Gastrocnemius medialis (tissue), 4 donors: Measurements from ENCODE around the gene BOLA1. TPM values are rescaled to one million over a fixed set of nuclear protein-coding genes. Genes with fewer than 3 reads are reported as not detected.
A peak's percentile ranks its signal among the peaks of the same experiment; 100 is the strongest.

Source experiments
- ATAC-seq, 2 donors: fragments of 150-250 bp; one replicate each; pipeline ENCODE4 v1.9.1; 2016
- DNase-seq, 2 donors: peaks; one replicate each; pipeline ENCODE4 v3.0.0-alpha.2; 2019
- H3K27ac ChIP-seq, 4 donors: fragments of 200-600 bp; sonication (generic); 1 replicate in 1 of 4; 2 replicates in 3 of 4; pipeline ENCODE4 v1.5.1; 2016 to 2018; ENCODE audit warnings: mild to moderate bottlenecking in 2 of 4, moderate library complexity in 1 of 4
- H3K27me3 ChIP-seq, 3 donors: fragments of 200-600 bp; sonication (generic) in 2 of 3; 1 replicate in 1 of 3; 2 replicates in 2 of 3; pipeline versions ENCODE4 v1.5.1 to v1.6.0; 2016 to 2019; ENCODE audit warnings: mild to moderate bottlenecking in 1 of 3, moderate library complexity in 1 of 3
- H3K36me3 ChIP-seq, 2 donors: fragments of 200-600 bp; sonication (generic) in 1 of 2; one replicate each; pipeline ENCODE4 v1.5.1; 2017 to 2018
- H3K4me1 ChIP-seq, 2 donors: fragments of 200-600 bp; sonication (generic) in 1 of 2; one replicate each; pipeline ENCODE4 v1.5.1; 2016 to 2017; ENCODE audit warnings: mild to moderate bottlenecking in 2 of 2
- H3K4me3 ChIP-seq, 4 donors: fragments of 200-600 bp; sonication (generic) in 3 of 4; 1 replicate in 1 of 4; 2 replicates in 3 of 4; pipeline ENCODE4 v1.5.1; 2016 to 2019; ENCODE audit warnings: mild to moderate bottlenecking in 2 of 4
- H3K9me3 ChIP-seq, 3 donors: fragments of 200-600 bp; sonication (generic) in 2 of 3; 1 replicate in 1 of 3; 2 replicates in 2 of 3; pipeline ENCODE4 v1.5.1; 2016 to 2019
- CTCF ChIP-seq, 5 experiments: fragments of 450-650 bp in 3 of 5; fragments of 200-600 bp in 2 of 5; sonication (generic) in 2 of 5; IDR thresholded peaks in 4 of 5; conservative IDR thresholded peaks in 1 of 5; 1 replicate in 4 of 5; 2 replicates in 1 of 5; pipeline ENCODE4 v1.5.1; 2016 to 2019; ENCODE audit warnings: antibody characterized with exemption in 5 of 5, mild to moderate bottlenecking in 3 of 5, moderate library complexity in 3 of 5
- POLR2A ChIP-seq, 2 donors: fragments of 450-650 bp; IDR thresholded peaks; one replicate each; pipeline ENCODE4 v1.6.1; 2017; ENCODE audit warnings: antibody characterized with exemption in 2 of 2, mild to moderate bottlenecking in 2 of 2, moderate library complexity in 2 of 2
- in situ Hi-C, 4 donors: fragments of 200-750 bp; cut with MboI; loops; one replicate each; pipeline versions ENCODE4 v1.15.0 to v1.8.0; 2017; ENCODE audit warnings: low sequenced_read_pairs in 4 of 4
- intact Hi-C: fragments of 100-400 bp; cut with DNase I; formaldehyde crosslinking; loops from one replicate; pipeline ENCODE4 v1.15.1; 2023; ENCODE audit warnings: low total_unique reads
- total RNA-seq, 4 donors: library from RNA; depleted of rRNA; stranded (reverse); fragments of >200 nt; gene quantifications; one replicate each; pipeline versions ENCODE4 v1.1.0 to v1.2.3, GENCODE V29; 2016

BOLA1 gene
- total RNA-seq, 4 donors from 2014 or later, result 17.0 to 35.4 (median 28.7) TPM

DNA sequence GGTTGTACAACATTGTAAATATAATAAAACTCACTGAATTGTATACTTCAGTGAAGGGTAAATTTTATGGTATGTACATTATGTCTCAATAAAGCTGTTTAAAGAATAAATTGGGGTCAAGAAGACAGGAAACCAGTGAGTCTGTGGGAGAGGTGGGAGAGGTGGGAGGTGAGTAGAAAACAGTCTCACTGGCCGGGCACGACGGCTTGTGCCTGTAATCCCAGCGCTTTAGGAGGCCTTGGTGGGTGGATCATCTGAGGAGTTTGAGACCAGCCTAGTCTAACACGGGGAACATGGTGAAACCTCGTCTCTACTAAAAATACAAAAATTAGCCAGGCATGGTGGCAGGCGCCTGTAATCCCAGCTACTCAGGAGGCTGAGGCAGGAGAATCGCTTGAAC is 33.1 kb downstream of the BOLA1 start:
- DNase-seq, result no peak
- intact Hi-C loops (no loop called here), in situ Hi-C loops (no loop called here)
- Histone ChIP-seq H3K4me1 (peaks cover 17 to 30% of the 10 kb centered on the region in 2 donors), H3K27me3 (no peaks in the 10 kb centered on the region), H3K4me3 (no peak overlapping the region), H3K36me3 (no peaks in the 10 kb centered on the region), H3K27ac (no peak overlapping the region), H3K9me3 (no peaks in the 10 kb centered on the region)
- ATAC-seq, result no peak
- TF ChIP-seq CTCF (IDR thresholded peaks at IDR 0.05 in 4 of 5, conservative IDR thresholded peaks at IDR 0.05 in 1 of 5) (no peak), POLR2A (IDR thresholded peaks at IDR 0.05) (no peak)

- in situ Hi-C loops, result no loop called here
- no peak for DNase-seq
- no peak overlapping the region for H3K27ac ChIP-seq
Observed at GRCh38 chr1:149933208-149933607, 33.8 kb downstream of the BOLA1 start.

DNA sequence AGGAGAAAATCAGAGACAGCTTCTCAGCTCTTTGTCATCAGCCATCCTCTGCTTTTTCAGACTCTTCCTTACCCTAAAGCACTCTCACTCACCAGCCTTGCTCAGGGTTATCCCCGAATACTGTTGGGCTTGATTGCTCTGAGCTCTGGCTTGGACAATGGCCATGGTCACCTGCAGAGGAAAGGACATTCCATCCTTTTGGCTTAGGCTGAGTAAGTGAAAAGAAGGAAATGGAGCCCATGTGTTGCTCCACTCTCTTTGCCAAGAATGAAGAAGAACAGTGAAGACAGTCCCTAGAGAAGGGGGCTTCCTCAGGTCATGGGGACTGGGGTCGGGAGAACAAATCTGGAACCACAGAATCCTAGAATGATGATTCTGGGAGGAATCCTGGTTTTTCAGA is 35.0 kb downstream of the BOLA1 start:
- intact Hi-C loops, result no loop called here
- no peaks in the 10 kb centered on the region for H3K9me3 ChIP-seq
- peaks cover 27 to 42% of the 10 kb centered on the region in 2 donors for H3K4me1 ChIP-seq
- DNase-seq (no peak), ATAC-seq (no peak)
- no peaks in the 10 kb centered on the region for H3K27me3 ChIP-seq
- H3K27ac ChIP-seq, result peak overlapping the region in 1 of 4 donors; percentile 39
- no peak for TF ChIP-seq POLR2A (IDR thresholded peaks at IDR 0.05)
- TF ChIP-seq CTCF (IDR thresholded peaks at IDR 0.05 in 4 of 5, conservative IDR thresholded peaks at IDR 0.05 in 1 of 5), result no peak
- no peak overlapping the region for H3K4me3 ChIP-seq
- H3K36me3 ChIP-seq, result no peaks in the 10 kb centered on the region
- in situ Hi-C loops, result no loop called here

More at GRCh38 chr1:149933208-149933607, 33.8 kb downstream of the BOLA1 start:
- intact Hi-C loops, result no loop called here
- no peak for ATAC-seq
- Histone ChIP-seq H3K27me3 (no peaks in the 10 kb centered on the region), H3K36me3 (no peaks in the 10 kb centered on the region), H3K9me3 (no peaks in the 10 kb centered on the region), H3K4me3 (no peak overlapping the region), H3K4me1 (peaks cover 23 to 36% of the 10 kb centered on the region in 2 donors)
- no peak for TF ChIP-seq POLR2A (IDR thresholded peaks at IDR 0.05)
- no peak for TF ChIP-seq CTCF (IDR thresholded peaks at IDR 0.05 in 4 of 5, conservative IDR thresholded peaks at IDR 0.05 in 1 of 5)

DNA sequence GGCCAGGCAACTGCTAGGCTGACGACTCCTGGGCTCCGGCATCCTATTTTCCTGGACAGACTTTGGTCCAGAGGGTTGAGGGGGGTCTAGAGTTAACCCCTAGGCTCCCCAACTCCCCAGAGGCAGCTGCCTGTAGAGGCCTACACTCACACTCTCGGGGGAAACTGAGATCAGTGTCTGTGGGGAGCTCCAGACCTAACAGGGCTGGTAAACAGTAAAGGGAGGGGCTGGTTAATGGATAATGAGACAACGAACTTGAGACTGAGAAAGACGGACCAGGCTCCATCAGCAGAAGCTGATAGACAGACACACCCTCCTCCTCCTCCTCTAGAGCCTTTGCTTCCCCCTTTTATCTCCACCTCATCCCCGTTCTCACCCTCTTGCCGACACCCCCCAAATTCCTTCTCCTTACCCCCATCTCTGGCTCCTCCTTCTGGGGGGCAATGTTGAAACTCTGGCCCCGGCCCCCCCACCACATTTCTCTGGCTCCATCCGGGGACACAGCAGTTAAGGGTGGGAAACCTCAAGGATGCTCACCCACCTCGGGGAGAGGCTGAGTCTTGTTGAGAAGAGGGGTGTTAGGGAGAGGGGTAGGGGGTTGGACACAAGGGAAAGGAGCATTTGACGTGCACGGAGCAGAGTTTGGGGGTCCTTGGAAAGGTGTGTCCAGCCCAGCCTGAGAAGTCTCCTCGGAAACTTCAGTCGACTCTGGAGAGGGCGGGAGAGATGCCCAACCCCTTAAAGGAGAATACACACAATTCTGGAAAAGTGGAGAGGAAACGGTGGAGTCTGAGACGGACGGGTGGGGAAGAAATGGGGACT is 37.0 kb downstream of the BOLA1 start, which contains the start of gene MTMR11:
Gene MTMR11 (minus strand): TSS at position 710 of the 822 bp plus-strand sequence. CDS start 232 bp downstream, at position 478.
- Histone ChIP-seq H3K4me3 (peak within 1 kb of the TSS; percentile 29 to 53 (median 48)), H3K36me3 (no peaks in the 10 kb centered on the region), H3K9me3 (no peaks in the 10 kb centered on the region), H3K4me1 (peaks cover 32 to 47% of the 10 kb centered on the region in 2 donors), H3K27me3 (no peaks in the 10 kb centered on the region), H3K27ac (peak within 1 kb of the TSS; percentile 83 to 95 (median 90))
- in situ Hi-C loops (no loop called here), intact Hi-C loops (no loop called here)
- ATAC-seq (peak in 1 of 2 donors; percentile 22), DNase-seq (no peak)
- TF ChIP-seq POLR2A (IDR thresholded peaks at IDR 0.05), result no peak
- TF ChIP-seq CTCF (IDR thresholded peaks at IDR 0.05 in 4 of 5, conservative IDR thresholded peaks at IDR 0.05 in 1 of 5), result no peak
